GM18517 (cell line): ENCODE measurements around the gene DNAH11.
"Not testable (repeated sequence)": the region's sequence is repeated elsewhere in the genome, so short reads cannot be mapped to it uniquely, and the experiment has no call there.

Experiments
- ATAC-seq: cut with Tn5 transposase; IDR thresholded peaks from one replicate; pipeline ENCODE4 v1.9.1; 2021; ENCODE audit warnings: mild to moderate bottlenecking, moderate library complexity; ENCODE audit not compliant: unreplicated experiment

Gene DNAH11

GRCh38 chr7:21617513-21617912 lies 74.7 kb downstream of the DNAH11 start:
- no peak for ATAC-seq

GRCh38 chr7:21617916-21618390 lies 75.1 kb downstream of the DNAH11 start:
- ATAC-seq, result no peak

- ATAC-seq, result no peak
Measured at GRCh38 chr7:21618706-21619105, 75.9 kb downstream of the DNAH11 start.

- ATAC-seq, result no peak
Measured at GRCh38 chr7:21620054-21620453, 77.2 kb downstream of the DNAH11 start.

GRCh38 chr7:21624320-21624719 lies 81.5 kb downstream of the DNAH11 start:
- no peak for ATAC-seq

- no peak for ATAC-seq
Measured at GRCh38 chr7:21636694-21637093, 93.9 kb downstream of the DNAH11 start.

- no peak for ATAC-seq
Measured at GRCh38 chr7:21639206-21639868, 96.5 kb downstream of the DNAH11 start.

- ATAC-seq, result no peak
Measured at GRCh38 chr7:21640105-21640504, 97.3 kb downstream of the DNAH11 start.

- no peak for ATAC-seq
Measured at GRCh38 chr7:21641546-21641945, 98.7 kb downstream of the DNAH11 start.

- ATAC-seq, result no peak
Measured at GRCh38 chr7:21642422-21642821, 99.6 kb downstream of the DNAH11 start.

- no peak for ATAC-seq
Measured at GRCh38 chr7:21651697-21652096, 108.9 kb downstream of the DNAH11 start.

- ATAC-seq, result no peak
Measured at GRCh38 chr7:21653623-21654022, 110.8 kb downstream of the DNAH11 start.

GRCh38 chr7:21656081-21656480 lies 113.2 kb downstream of the DNAH11 start:
- no peak for ATAC-seq

- no peak for ATAC-seq
Measured at GRCh38 chr7:21656796-21657195, 114.0 kb downstream of the DNAH11 start.

GRCh38 chr7:21670496-21670895 lies 127.7 kb downstream of the DNAH11 start:
- ATAC-seq, result no peak

GRCh38 chr7:21671859-21672258 lies 129.0 kb downstream of the DNAH11 start:
- peak; percentile 56 for ATAC-seq

- no peak for ATAC-seq
Measured at GRCh38 chr7:21675255-21675654, 132.4 kb downstream of the DNAH11 start.

- ATAC-seq, result no peak
Measured at GRCh38 chr7:21690705-21691104, 147.9 kb downstream of the DNAH11 start.

GRCh38 chr7:21691146-21691545 lies 148.3 kb downstream of the DNAH11 start:
- ATAC-seq, result not testable (repeated sequence)

- not testable (repeated sequence) for ATAC-seq
Measured at GRCh38 chr7:21700587-21700986, 157.7 kb downstream of the DNAH11 start.

- ATAC-seq, result no peak
Measured at GRCh38 chr7:21702303-21702702, 159.5 kb downstream of the DNAH11 start.

- ATAC-seq, result no peak
Measured at GRCh38 chr7:21704359-21704758, 161.5 kb downstream of the DNAH11 start.

- ATAC-seq, result no peak
Measured at GRCh38 chr7:21706131-21706530, 163.3 kb downstream of the DNAH11 start.
